ENCODE results near the gene MAMDC2.

DNA sequence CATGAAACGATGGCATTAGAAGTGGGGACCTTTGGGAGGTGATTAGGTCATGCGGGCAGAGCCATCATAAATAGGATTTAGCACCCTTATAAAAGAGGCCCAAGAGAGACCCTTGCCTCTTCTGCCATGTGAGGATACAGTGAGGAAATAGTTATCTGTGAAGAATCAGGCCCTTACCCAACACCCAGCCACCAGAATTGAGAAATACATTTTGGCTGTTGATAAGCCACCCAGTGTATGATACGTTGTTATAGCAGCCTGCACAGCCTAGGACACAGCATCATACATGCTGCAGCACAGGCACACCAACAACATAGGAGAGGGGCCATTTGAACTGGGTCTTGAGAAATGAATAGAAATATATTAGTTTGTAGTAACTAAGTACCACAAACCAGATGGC lies 8.0 kb upstream of the MAMDC2 start:
- no peak for TF ChIP-seq EZH2 (IDR thresholded peaks at IDR 0.05)
- no peak for TF ChIP-seq CTCF (IDR thresholded peaks at IDR 0.05 in 2 of 3, conservative IDR thresholded peaks at IDR 0.05 in 1 of 3; ENCODE audit: borderline replicate concordance in 1 of 3, insufficient read depth in 1 of 3, low read depth in 2 of 3, low read length in 2 of 3)
- no peak for TF ChIP-seq TCF7L2 (IDR thresholded peaks at IDR 0.05; ENCODE audit: borderline replicate concordance, extremely low read depth, insufficient read depth, insufficient read length)
- TF ChIP-seq ZNF274 (IDR thresholded peaks at IDR 0.05; ENCODE audit: low read depth, low read length): no peak
- TF ChIP-seq, protein P1, sequence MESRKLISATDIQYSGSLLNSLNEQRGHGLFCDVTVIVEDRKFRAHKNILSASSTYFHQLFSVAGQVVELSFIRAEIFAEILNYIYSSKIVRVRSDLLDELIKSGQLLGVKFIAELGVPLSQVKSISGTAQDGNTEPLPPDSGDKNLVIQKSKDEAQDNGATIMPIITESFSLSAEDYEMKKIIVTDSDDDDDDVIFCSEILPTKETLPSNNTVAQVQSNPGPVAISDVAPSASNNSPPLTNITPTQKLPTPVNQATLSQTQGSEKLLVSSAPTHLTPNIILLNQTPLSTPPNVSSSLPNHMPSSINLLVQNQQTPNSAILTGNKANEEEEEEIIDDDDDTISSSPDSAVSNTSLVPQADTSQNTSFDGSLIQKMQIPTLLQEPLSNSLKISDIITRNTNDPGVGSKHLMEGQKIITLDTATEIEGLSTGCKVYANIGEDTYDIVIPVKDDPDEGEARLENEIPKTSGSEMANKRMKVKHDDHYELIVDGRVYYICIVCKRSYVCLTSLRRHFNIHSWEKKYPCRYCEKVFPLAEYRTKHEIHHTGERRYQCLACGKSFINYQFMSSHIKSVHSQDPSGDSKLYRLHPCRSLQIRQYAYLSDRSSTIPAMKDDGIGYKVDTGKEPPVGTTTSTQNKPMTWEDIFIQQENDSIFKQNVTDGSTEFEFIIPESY (IDR thresholded peaks at IDR 0.05; ENCODE audit: extremely low read depth, insufficient replicate concordance, low read length): no peak
- no peak for TF ChIP-seq SP1 (IDR thresholded peaks at IDR 0.05; ENCODE audit: low read depth)
- TF ChIP-seq, protein P2, sequence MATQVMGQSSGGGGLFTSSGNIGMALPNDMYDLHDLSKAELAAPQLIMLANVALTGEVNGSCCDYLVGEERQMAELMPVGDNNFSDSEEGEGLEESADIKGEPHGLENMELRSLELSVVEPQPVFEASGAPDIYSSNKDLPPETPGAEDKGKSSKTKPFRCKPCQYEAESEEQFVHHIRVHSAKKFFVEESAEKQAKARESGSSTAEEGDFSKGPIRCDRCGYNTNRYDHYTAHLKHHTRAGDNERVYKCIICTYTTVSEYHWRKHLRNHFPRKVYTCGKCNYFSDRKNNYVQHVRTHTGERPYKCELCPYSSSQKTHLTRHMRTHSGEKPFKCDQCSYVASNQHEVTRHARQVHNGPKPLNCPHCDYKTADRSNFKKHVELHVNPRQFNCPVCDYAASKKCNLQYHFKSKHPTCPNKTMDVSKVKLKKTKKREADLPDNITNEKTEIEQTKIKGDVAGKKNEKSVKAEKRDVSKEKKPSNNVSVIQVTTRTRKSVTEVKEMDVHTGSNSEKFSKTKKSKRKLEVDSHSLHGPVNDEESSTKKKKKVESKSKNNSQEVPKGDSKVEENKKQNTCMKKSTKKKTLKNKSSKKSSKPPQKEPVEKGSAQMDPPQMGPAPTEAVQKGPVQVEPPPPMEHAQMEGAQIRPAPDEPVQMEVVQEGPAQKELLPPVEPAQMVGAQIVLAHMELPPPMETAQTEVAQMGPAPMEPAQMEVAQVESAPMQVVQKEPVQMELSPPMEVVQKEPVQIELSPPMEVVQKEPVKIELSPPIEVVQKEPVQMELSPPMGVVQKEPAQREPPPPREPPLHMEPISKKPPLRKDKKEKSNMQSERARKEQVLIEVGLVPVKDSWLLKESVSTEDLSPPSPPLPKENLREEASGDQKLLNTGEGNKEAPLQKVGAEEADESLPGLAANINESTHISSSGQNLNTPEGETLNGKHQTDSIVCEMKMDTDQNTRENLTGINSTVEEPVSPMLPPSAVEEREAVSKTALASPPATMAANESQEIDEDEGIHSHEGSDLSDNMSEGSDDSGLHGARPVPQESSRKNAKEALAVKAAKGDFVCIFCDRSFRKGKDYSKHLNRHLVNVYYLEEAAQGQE (IDR thresholded peaks at IDR 0.05; ENCODE audit: low read depth): no peak
- TF ChIP-seq ATF3 (IDR thresholded peaks at IDR 0.05): no peak
- no peak for TF ChIP-seq RAD21 (IDR thresholded peaks at IDR 0.05; ENCODE audit: low read depth)
- TF ChIP-seq, protein P3, sequence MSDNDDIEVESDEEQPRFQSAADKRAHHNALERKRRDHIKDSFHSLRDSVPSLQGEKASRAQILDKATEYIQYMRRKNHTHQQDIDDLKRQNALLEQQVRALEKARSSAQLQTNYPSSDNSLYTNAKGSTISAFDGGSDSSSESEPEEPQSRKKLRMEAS (IDR thresholded peaks at IDR 0.05): no peak
- no peak for TF ChIP-seq POLR2A (IDR thresholded peaks at IDR 0.05; ENCODE audit: borderline replicate concordance, extremely low read depth, insufficient read depth, insufficient read length)
- no peak for TF ChIP-seq FOSL1 (IDR thresholded peaks at IDR 0.05; ENCODE audit: low read depth)
- no peak for TF ChIP-seq POLR2AphosphoS5 (IDR thresholded peaks at IDR 0.05; ENCODE audit: low read depth, low read length)
- TF ChIP-seq SRF (IDR thresholded peaks at IDR 0.05; ENCODE audit: low read depth): no peak

Measured in HCT116 (cell line).